ENCODE measurements around the gene CLEC11A.

CLEC11A gene

DNA sequence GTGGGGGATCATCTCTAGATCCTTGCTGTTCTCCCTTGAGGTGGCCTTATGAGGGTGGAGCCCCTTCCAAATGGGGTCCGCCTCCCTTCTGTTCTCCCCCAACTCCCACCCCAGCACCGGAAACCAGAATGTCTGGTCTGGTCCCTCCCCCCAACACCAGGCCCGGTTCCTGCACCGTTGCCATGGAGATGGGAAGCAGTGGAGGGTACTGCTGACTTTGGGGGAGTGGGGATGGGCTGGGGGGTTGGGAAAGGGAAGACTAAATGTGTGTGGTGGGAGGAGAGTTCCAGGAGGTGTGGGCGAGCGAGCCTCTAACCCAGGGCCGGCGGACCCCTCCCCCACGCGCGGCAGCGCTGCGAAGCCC is 5.3 kb upstream of the CLEC11A start:
- TF ChIP-seq, protein P1, sequence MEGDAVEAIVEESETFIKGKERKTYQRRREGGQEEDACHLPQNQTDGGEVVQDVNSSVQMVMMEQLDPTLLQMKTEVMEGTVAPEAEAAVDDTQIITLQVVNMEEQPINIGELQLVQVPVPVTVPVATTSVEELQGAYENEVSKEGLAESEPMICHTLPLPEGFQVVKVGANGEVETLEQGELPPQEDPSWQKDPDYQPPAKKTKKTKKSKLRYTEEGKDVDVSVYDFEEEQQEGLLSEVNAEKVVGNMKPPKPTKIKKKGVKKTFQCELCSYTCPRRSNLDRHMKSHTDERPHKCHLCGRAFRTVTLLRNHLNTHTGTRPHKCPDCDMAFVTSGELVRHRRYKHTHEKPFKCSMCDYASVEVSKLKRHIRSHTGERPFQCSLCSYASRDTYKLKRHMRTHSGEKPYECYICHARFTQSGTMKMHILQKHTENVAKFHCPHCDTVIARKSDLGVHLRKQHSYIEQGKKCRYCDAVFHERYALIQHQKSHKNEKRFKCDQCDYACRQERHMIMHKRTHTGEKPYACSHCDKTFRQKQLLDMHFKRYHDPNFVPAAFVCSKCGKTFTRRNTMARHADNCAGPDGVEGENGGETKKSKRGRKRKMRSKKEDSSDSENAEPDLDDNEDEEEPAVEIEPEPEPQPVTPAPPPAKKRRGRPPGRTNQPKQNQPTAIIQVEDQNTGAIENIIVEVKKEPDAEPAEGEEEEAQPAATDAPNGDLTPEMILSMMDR (IDR thresholded peaks at IDR 0.05; ENCODE audit: low read depth, low read length): no peak
- no peak overlapping the region for H3K4me3 ChIP-seq (ENCODE audit: low read depth, low read length)
- no peak for DNase-seq (ENCODE audit: low read depth, low spot score)
- in situ Hi-C loops (cut with HindIII; ENCODE audit: low sequenced_read_pairs): no loop called here

DNA sequence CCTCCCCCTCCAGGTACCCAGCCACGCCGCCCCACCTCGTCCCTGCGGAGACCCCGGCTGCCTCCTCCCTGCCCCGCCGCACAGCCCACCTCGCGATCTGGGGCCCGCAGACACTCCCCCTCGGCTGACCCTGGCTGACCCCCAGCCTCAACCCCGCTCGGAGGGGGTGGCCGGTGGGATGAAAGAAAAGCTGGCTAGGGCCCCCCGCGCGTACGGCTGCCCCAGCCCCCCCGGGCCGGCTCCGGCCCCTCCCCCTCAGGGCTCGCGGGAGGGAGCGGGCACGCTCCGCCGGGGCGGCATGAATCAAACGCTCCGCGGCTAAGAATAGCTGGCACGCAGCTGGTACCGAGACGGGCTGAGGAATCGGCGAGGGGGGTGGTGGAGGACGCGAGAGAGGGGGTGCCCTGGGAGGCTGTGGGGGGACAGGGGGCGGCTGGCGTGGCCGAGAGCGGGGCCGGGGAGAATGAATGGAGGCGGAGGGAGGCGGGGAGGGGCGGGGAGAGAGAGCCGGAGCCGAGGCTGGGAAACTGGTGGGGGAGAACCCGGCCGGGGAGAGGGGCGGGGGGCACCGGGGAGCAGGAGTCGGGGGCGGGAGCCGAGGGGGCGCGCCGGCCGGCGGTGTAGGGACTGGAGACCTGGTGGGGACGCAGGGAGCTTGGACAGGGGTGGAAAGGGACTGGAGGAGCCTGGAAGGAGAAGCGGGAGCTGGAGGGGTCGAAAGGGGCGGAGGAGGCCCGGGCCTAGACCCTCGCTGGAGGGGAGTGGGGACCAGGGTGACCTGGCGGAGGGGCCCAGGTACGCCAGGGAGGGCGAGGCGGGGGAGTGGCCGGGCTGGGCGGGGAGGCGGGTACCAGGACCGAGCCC is 4.7 kb upstream of the CLEC11A start:
- TF ChIP-seq, protein P1 (IDR thresholded peaks at IDR 0.05; ENCODE audit: low read depth, low read length): no peak
- DNase-seq (ENCODE audit: low read depth, low spot score): no peak
- in situ Hi-C loops (cut with HindIII; ENCODE audit: low sequenced_read_pairs): no loop called here
- peak overlapping the region; percentile 4 for H3K4me3 ChIP-seq (ENCODE audit: low read depth, low read length)

DNA sequence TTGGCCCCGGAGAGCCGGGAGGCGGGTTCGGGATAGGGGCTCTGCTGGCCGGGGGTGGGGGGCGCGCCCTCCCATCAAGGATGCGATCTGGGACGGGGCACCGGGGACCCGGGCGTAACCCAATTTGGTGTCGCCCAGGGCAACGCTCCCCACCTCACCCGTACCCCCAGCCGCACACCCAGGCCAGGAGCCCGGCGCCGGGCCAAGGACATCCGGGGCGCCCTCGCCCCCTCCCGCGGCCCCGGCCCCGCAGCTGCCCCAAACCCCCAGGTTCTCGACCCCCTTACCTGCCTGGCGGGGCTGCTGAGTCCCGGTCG is 4.1 kb upstream of the CLEC11A start:
- no peak for DNase-seq (ENCODE audit: low read depth, low spot score)
- H3K4me3 ChIP-seq (ENCODE audit: low read depth, low read length): peak overlapping the region; percentile 4
- TF ChIP-seq, protein P1 (IDR thresholded peaks at IDR 0.05; ENCODE audit: low read depth, low read length): no peak
- in situ Hi-C loops (cut with HindIII; ENCODE audit: low sequenced_read_pairs): no loop called here

DNA sequence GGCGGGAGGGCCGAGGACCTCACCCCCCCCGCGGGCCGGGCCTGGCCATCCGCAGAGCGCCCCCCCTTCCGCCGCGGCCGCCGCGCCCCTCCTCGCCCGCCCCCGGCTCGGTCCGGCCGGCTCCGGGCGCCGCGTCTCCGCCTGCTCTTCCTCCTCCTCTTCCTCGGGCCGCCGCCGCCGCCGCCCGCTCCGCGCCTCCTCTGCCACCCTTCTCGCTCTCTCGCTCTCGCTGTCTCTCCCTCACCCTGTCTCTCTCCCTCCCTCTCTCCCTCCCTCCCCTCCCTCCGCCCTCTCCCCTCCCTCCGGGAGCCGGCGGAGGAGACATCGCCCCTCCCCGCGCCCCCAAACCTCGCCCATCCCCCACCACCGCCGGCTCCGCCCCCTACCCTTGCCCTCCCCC is 3.6 kb upstream of the CLEC11A start, which contains the start of gene SHANK1:
TSS of gene SHANK1 (minus strand) at position 237 of the 400 bp plus-strand sequence. CDS start 2,883 bp downstream, outside the sequence.
- in situ Hi-C loops (cut with HindIII; ENCODE audit: low sequenced_read_pairs): no loop called here
- TF ChIP-seq, protein P1 (IDR thresholded peaks at IDR 0.05; ENCODE audit: low read depth, low read length): no peak
- peak within 1 kb of the TSS; percentile 4 for H3K4me3 ChIP-seq (ENCODE audit: low read depth, low read length)
- no peak for DNase-seq (ENCODE audit: low read depth, low spot score)

DNA sequence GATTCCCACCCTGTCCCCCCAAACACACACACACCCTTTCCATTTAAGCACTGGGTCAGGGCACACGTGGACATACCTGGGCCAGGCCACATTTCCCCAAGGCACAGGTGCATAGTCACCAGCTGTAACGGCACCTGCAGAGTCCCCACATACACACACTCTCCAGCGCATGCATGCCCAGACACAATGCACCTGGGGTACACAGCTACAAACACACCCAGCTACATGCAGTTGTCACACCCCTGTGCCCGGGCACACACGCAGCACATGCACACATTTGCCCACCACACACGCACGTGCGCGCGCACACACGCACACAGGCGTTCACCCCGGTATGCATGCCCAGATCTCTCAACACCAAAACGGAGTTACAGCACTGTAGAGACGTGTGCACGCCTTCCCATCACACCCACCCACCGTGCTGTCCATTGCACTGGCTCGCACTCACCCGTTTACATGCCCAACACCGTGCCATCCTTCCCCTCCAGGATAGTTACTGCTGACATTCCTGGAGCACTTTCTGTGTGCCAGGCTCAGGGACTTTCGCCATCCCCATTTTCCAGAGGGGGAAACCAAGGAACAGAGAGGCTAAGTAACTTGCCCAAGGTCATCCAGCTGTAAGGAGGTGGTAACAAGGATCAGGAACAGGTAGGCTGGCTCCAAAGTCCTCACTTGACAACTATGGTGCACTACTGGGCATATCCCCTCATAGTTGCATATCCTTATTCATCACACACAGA is 2.8 kb upstream of the CLEC11A start:
- in situ Hi-C loops (cut with HindIII; ENCODE audit: low sequenced_read_pairs): no loop called here
- no peak for DNase-seq (ENCODE audit: low read depth, low spot score)
- H3K4me3 ChIP-seq (ENCODE audit: low read depth, low read length): no peak overlapping the region
- TF ChIP-seq, protein P1 (IDR thresholded peaks at IDR 0.05; ENCODE audit: low read depth, low read length): no peak

DNA sequence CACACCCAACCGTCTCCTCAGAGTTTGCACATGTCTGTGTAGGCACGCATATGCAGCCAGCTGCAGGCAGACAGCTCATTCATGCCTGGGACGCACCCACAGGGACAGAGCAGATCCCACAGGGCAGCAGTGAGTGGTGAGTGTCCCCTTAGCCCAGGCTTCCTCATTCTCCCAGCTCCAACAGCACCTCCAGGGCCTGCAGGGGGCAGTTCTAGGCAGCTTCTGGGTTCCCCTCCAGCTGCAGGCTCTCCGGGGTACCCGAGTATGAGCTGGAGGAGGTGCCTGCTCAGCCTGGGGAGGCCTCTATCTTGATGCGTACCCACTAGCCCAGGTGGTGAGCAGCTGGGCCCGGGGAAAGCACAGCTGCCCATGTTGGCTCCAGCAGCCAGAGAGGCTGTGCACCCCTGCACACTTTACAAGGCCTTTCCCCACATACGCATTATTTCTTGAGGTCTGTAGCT is 2.2 kb upstream of the CLEC11A start:
- TF ChIP-seq, protein P1 (IDR thresholded peaks at IDR 0.05; ENCODE audit: low read depth, low read length): no peak
- in situ Hi-C loops (cut with HindIII; ENCODE audit: low sequenced_read_pairs): no loop called here
- no peak overlapping the region for H3K4me3 ChIP-seq (ENCODE audit: low read depth, low read length)
- DNase-seq (ENCODE audit: low read depth, low spot score): no peak
